Measurements from ENCODE around the gene ABCA3.

GRCh38 chr16:2341456-2342447 is 1.2 kb upstream of the ABCA3 start:
- TF ChIP-seq CTCF (conservative IDR thresholded peaks at IDR 0.05 in 1 of 2, IDR thresholded peaks at IDR 0.05 in 1 of 2; ENCODE audit: low read depth in 1 of 2, low read length in 2 of 2) (no peak), EZH2 (IDR thresholded peaks at IDR 0.05; ENCODE audit: low read length, missing control alignments) (peak; percentile 56)

Measured in fibroblast of lung (primary cell).